Sigmoid colon (tissue), 4 donors: ENCODE results near the gene JAG2.

Experiments used
- CTCF ChIP-seq, 4 experiments: fragments of 450-650 bp in 3 of 4; fragments of 200-600 bp in 1 of 4; IDR thresholded peaks; one replicate each; pipeline ENCODE4 v1.5.1; 2016 to 2019; ENCODE audit warnings: antibody characterized with exemption in 4 of 4, mild to moderate bottlenecking in 3 of 4, moderate library complexity in 2 of 4
- POLR2A ChIP-seq, 2 donors: fragments of 450-650 bp; IDR thresholded peaks; one replicate each; pipeline ENCODE4 v1.6.1; 2016; ENCODE audit warnings: antibody characterized with exemption in 2 of 2, mild to moderate bottlenecking in 2 of 2, moderate library complexity in 2 of 2
- POLR2AphosphoS5 ChIP-seq, 4 donors: sonication (generic); formaldehyde crosslinking; IDR thresholded peaks; one replicate each; pipeline ENCODE4 v1.6.1; 2017; ENCODE audit warnings: antibody characterized with exemption in 4 of 4

- TF ChIP-seq CTCF (IDR thresholded peaks at IDR 0.05) (no peak), POLR2A (IDR thresholded peaks at IDR 0.05) (no peak), POLR2AphosphoS5 (IDR thresholded peaks at IDR 0.05) (no peak)
Observed at GRCh38 chr14:105091054-105091516, 77.5 kb downstream of the JAG2 start.
